Tibial nerve (tissue), 4 donors: ENCODE measurements around the gene DUOX2.

Experiments
- EP300 ChIP-seq, 2 donors: sonication (generic); formaldehyde crosslinking; IDR thresholded peaks; one replicate each; pipeline ENCODE4 v1.6.1; 2017; ENCODE audit warnings: antibody characterized with exemption in 2 of 2, mild to moderate bottlenecking in 1 of 2
- POLR2A ChIP-seq, 2 donors: fragments of 450-650 bp; IDR thresholded peaks; one replicate each; pipeline ENCODE4 v1.6.1; 2017; ENCODE audit warnings: antibody characterized with exemption in 2 of 2, mild to moderate bottlenecking in 2 of 2, moderate library complexity in 2 of 2
- TF ChIP-seq, protein P1 (sequence below), 5 experiments: fragments of 200-600 bp in 3 of 5; fragments of 450-650 bp in 2 of 5; sonication (generic) in 3 of 5; IDR thresholded peaks; one replicate each; pipeline ENCODE4 v1.5.1; 2016 to 2019; ENCODE audit warnings: antibody characterized with exemption in 5 of 5, mild to moderate bottlenecking in 3 of 5, moderate library complexity in 2 of 5

DNA sequence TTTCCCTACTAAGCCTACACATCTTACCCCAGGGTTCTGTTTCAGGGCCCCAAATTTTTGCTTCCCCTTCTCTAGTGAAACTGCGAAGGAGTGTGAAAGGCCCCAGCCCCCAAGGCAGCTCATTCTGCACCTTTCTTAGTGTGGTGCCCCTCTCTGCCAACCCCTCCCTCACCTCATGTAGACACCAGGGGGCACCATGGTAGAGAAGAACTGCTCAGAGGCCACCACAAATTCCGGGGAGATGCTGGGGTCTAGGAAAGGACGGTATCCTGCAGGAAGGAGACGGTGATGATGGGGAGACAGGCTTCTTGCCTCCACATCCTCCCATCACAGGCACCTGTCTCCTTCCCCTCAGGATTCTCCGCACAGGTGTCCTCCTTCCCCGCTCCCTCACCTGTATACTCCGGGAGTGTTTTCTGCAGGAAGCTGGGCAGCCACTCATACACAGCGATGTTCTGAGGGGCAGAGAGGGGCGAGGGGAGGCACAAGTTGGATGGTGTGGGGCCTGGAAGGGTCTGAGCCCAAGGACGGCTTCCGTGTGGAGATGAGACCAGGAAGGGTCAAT lies 3.6 kb downstream of the DUOX2 start:
- TF ChIP-seq POLR2A (IDR thresholded peaks at IDR 0.05) (no peak), EP300 (IDR thresholded peaks at IDR 0.05) (no peak)
- TF ChIP-seq, protein P1, sequence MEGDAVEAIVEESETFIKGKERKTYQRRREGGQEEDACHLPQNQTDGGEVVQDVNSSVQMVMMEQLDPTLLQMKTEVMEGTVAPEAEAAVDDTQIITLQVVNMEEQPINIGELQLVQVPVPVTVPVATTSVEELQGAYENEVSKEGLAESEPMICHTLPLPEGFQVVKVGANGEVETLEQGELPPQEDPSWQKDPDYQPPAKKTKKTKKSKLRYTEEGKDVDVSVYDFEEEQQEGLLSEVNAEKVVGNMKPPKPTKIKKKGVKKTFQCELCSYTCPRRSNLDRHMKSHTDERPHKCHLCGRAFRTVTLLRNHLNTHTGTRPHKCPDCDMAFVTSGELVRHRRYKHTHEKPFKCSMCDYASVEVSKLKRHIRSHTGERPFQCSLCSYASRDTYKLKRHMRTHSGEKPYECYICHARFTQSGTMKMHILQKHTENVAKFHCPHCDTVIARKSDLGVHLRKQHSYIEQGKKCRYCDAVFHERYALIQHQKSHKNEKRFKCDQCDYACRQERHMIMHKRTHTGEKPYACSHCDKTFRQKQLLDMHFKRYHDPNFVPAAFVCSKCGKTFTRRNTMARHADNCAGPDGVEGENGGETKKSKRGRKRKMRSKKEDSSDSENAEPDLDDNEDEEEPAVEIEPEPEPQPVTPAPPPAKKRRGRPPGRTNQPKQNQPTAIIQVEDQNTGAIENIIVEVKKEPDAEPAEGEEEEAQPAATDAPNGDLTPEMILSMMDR (IDR thresholded peaks at IDR 0.05): no peak
